ENCODE results near the gene BAK1.
"Not testable (repeated sequence)": the region's sequence is repeated elsewhere in the genome, so short reads cannot be mapped to it uniquely, and the experiment has no call there.

GRCh38 chr6:33532431-33532830 is 47.6 kb downstream of the BAK1 start:
- not testable (repeated sequence) for TF ChIP-seq POLR2A, CTCF (IDR thresholded peaks at IDR 0.05)
